NCI-H2081 (cell line): ENCODE results near the gene PTPN1.
"Not testable (repeated sequence)": the region's sequence is repeated elsewhere in the genome, so short reads cannot be mapped to it uniquely, and the experiment has no call there.

Experiments
- DNase-seq, 2 experiments: peaks; one replicate each; lab custom pipeline; 2025; lab: John Stamatoyannopoulos, UW

The PTPN1 gene

DNA sequence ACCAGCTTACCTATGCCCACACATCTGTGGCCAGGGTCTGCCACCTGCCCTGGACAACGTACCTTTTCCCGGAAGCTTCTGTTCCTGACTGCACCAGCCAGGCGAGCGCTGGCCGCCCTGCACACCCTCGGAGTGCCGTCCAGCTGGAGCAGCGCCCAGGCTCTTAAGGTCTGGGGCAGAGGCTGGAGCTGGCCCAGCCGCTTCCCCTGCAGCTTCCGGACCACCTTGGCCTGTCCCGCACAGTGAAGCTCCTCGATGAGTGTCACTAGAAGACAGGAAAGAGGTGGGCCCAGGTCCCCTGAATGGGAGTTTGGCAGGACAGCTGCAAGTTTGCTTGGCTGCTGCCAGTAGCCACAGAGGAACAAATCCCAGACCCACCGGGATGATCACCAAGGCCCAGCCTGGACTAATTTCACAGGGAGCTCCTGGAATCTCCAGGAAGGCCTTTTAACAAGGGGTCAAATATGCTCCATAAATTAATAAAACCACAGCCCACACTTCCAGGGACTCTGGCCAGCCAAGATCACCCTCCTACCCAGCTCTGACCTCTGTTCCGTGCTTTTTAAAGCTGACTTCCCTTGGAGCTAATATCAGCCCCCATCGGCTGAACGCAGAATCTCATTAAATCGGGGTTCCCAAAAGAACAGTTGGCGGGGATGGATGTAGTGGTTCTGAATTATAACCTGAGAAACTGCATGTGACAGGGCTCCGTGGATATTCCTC lies 82.3 kb downstream of the PTPN1 start:
- no peak for DNase-seq

DNA sequence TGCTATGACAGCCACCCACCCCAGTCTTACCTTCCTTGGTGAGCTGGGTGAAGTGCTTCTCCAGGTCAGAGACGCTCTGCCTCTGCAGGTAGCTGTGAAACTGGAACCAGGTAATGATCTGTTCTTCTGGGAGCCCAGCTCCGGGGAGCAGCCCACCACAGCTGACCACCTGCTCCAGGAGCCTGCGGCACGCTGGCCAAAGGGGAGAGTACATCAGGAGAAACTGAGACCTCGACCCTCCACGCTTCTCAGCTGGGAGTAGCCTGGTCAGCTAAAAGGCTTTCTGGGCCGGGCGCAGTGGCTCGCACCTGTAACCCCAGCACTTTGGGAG lies 82.8 kb downstream of the PTPN1 start:
- no peak for DNase-seq

DNA sequence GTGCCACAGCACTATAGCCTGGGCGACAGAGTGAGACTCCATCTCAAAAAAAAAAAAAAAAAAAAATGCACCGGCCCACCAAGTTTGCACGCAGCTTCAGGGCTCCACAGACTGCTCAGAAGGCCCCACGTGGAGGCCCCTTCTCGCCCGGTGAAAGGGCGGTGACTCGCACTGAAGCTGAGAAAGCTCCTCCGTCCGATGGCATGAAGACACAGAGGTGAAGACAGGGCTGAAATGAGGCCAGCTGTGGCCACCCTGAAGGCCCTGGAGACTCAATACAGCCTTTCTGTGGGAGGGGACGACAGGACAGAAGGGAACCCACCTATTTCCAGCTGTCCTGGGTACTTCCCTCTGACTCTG lies 84.0 kb downstream of the PTPN1 start:
- DNase-seq: no peak

DNA sequence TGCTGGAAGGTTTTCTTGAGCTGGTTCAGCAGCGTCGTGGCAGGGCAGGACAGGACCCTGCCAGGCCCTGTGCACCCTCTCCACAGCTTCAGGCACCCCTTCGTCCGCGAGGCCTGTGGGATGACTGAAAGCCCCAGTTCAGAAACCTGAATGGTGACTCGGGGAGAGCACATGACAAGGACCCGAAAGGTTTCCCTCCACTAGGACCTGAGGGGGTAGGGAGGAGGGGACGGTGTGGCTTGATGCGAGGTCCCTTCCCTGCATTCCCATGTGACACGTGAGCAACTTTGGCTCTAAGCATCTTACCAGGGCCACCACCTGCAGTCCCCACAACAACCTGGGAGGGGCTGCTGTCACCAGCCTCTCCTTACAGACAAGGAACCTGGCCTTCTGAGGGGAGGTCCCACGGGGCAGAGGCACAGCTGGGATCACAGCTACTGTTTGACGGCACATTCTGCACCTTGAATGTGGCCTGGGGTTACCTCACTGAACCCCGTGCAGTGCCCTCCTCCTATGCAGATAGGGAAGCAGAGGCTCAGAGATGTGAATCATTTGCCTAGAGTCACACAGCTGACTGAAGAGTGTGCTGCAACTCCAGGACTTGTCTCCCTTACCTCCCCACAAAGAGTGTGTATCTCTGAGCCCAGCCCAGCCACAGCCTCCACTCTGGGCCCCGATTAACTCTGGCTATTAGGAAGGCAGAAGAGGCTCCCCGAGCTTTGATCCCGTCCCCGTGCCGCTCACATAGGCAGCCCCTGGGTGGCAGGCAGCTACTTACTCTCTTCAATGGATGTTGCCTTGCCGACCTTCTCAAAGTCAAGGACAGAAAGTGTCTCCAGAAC lies 84.6 kb downstream of the PTPN1 start:
- no peak for DNase-seq

DNA sequence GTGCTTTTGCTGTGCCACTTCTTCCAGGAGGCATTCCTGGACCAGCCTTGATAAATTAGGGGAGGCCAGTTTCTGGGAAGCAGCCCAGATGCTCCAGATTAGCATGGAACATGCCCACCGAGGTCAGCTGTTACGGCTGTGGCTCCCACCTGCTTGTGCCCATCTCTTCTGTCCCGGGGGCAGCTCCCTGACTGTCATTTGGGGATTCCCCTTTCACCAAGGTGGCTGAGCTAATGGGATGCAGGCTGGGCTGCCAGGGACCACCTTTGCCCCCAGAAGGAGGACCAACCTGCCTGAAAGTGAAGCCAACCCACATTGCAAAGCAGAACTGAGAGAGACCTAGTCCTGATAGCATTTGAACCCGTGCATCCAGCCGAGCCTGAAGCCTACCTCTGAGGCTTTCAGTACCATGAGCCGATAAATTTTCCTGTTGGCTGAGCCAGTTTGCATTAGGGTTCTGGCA lies 85.3 kb downstream of the PTPN1 start:
- DNase-seq: no peak

DNA sequence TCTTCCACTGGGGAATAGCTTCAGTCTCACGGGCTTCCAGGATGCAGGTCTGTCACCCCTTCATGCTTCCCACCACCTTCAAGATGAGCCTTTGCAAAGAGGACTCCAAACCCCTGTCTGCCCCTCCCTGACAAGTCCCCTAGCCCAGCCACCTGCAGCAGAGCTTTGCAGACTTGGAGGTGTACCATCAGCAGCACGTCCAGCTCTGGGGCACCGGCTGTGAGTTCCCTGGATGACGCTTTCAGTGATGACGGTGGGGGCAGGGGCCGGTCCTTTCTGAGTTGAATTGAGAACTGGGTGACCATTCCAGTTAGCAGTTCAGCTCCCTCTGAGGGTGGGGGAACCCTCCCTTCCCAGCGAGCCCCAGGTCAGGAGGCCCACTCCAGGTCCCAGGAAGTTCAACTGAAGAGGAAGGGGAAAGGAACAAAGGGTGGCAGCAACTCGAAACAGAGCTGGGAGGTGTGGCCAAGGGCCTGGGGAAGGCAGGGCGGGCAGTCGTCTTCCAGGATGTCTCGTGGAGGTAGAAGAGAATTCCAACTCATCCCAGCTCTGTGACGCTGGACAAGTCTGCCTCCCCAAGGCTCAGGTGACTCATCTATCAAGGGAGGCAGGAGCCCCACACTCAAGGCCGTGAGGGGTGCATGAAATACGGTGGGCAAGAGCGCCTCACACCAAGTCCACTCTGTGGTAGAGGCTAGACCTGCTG lies 86.0 kb downstream of the PTPN1 start:
- no peak for DNase-seq

DNA sequence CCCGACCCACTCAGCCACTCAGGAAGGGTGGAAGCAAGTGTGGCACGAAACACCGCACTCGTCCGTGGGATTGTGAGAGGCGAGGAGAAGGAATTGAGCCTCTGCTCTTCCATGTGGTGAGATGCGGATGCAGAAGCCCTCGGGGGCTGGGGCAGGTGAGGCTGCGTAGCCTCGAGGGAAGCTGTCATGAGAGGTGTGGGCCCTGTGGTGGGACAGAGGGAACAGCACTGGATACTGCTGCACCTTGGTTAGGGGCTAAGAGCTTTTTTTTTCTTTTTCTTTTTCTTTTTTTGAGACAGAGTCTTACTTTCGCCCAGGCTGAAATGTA lies 86.5 kb downstream of the PTPN1 start:
- no peak for DNase-seq

DNA sequence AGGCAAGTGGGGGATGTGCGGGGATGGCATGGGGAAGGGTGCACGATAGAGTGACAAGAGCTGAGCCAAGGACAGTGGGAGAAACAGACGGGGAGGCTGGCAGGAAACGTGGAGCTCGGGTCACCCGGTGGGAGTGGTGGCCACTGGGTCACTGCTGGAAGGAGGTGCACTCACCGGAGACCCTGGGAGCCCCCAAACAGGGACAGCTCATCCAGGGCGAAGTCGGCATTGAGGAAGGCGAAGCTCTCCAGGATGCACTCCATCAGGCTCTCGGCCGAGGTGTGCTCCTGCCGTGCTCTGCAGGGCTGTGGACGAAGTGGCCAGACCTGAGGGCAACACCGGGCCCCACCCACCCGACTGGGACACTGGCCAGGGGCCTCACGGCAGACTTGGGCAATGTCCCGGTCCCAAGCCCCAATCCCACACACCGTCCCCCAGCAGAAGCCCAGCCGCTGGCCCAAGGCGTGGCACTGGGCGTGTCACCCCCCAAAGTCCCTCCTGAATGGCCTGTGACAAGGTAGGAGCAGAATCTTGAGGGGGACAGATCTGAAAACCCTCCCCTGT lies 87.3 kb downstream of the PTPN1 start:
- no peak for DNase-seq

DNA sequence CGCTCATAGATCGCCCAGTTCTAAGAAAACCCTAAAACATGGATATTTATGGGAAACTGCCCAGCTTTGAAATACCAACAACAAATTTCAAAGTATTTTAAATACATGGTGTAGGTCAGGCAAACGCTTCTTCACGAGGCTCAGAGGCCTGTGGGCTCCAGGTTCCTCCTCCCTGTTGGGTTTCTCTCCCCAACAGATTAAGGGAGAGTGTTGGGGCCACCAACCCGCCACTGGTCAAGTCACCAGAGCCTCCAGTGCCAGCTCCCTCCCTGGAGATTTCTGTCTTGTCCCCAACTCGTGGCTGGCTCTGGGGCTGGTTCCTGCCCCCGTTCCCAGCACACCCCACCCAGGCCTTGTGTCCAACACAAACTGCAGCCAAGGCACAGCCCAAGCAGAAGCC lies 87.9 kb downstream of the PTPN1 start:
- DNase-seq: no peak

DNA sequence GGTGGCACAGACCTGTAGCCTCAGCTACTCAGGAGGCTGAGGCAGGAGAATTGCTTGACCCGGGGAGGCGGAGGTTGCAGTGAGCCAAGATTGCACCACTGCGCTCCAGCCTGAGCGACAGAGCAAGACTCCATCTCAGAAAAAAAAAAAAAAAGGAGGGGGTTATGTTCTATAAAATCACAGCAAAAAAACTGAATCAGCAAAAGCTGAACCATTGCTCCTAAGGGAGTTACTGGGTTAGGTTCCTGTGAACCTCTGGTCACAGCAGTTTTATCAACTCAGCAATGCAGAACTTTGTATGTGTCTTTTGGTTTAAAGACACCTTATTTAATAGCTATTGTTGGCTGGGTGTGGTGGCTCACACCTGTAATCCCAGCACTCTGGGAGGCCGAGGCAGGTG lies 88.6 kb downstream of the PTPN1 start:
- DNase-seq: not testable (repeated sequence)

DNA sequence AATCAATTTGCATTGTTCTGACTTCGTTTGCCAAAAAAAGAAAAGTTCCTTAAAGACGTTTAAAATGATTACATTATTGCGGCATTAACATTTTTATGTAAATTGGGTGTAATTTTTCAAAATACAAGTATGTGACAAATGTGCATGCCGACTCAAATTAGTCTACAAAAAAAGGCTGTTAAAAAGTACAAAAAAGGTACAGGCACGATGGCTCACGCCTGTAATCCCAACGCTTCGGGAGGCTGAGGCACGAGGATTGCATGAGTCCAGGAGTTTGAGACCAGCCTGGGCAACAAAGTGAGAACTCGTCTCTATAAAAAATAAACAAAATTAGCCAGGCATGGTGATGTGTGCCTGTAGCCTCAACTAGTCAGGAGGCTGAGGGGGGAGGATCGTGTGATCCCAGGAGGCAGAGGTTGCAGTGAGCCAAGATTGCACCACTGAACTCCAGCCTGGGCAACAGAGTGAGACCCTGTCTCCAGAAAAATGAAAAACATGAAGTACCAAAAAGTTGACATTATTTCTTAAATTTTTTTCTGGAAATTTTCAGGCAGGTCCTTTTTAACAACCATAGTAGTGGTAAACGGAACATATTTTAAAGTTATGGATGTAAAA lies 90.2 kb downstream of the PTPN1 start:
- DNase-seq: no peak

DNA sequence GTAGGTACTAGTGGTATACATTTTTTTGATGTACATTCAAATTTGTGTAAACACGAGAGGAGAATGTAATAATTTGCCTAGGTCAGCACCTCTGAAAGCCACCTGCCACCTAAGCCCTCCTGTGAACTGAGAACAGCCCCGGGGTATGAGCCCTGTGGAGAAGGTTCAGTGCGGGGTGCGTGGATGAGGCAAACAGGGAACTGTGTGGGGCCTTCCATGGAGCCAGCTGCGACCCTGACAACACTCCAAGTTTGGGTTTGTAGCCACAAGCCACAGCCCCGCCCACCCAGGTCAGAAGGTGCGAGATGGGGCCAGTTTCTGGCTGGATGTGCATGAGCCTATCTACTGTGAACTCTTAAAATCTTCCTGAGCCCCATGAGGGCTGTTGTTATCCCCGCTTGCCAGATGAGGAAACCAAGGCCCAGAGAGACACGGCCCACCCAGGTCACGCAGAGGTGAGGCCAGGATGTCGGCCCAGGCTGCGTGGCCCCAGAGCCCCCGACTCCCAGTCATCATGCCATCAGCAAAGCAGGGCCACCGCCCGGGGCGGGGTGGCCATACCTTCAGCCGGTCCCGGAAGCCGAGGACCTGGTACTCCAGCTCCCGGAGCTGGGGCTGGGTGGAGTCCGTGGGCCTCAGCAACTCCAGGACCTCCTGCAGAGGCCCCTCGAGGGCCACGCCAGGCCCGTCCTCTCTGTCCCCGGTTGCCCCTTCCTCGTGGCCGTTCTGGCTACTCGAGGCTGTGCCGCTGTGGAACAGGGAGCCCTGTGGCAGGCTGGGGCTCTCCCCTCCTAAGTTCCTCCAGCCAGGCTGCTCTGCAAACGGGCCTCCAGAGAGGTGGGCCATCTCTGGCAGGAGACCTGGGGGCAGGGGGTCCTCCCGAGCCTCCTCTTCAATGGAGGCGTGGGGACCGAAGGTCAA lies 91.6 kb downstream of the PTPN1 start:
- no peak for DNase-seq

DNA sequence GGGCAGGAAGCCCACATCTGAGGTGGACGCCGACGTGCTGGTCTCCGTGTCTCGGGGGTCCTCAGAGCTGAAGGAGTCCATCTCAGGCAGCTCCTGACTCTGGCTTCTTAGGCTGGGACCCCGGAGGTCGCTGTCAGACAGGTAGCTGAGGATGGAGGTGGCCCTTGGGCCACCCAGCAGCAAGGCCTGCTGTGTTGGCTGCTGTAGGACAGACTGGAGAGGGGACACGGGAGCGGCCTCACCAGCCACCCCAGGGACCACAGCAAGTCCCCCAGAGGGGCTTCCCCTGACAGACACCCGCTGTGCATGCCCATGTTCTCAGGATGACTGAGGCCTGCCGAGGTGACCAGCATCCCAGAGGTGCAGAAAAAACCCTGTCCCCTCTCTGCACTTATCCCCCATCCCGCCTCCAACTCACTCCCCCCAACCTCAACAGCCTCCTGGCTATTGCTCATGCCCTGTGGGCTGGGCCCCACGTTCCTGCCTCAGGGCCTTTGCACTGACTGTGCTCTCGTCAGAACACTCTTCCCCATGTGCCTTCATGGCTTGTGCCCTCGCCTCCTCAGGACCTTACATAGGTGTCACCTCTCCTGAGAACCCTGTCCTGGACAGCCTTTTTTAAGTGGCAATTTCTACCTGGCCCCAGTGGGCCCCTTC lies 92.4 kb downstream of the PTPN1 start:
- no peak for DNase-seq

DNA sequence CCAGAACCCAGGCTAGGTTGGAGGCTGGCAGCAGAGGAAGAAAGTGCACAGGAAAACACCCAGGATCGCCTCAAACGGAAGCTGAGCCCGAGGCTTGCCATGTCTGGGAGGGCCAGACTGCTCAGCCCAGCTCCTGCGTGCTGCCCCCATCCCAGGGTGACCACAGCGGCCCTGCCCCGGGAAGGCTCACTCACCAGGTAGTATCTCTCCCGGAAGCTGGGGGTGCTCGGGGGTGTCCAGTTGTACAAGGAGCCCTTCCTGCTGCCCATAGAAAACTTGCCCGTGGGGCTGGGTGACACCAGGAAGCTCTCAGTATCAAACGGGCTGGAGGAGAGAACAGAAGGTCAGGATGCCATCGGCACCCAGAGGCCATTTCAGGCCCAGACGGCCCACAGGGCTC lies 94.3 kb downstream of the PTPN1 start:
- DNase-seq: no peak

DNA sequence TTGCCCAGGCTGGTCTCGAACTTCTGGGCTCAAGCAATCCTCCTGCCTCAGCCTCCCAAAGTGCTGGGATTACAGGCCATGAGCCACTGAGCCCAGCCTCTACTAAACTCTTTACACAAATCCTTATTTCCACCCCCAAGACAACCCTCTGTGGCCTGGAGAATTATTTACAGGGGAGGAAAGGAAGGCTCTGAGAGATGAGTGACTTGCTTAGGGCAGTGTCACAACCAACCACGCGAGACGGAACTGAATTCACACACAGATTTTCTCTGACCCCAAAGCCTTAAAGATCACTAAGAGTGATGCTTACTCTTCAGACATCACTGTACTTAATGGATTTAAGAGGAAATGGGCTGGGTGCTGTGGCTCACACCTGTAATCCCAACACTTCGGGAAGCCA lies 95.0 kb downstream of the PTPN1 start:
- DNase-seq: no peak

DNA sequence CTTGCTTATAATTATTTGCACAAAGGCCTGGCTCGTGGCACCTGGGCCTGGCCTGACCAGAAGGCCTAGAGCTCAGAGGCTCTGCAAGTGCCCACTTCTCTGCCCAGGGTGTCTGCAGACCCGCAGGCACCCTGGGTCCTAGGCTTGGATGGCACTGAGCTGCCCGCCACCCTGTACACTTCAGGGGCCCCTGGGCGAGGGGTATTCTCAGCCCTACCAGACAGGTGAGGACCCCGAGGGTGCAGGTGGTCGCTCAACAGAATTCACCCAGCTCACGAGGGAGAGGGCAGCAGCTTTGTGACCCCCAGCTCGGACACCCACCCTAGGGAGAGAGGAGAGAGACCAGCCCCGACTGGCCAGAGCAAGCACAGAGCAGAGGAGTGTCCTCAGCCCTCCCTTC lies 97.3 kb downstream of the PTPN1 start:
- DNase-seq: no peak

DNA sequence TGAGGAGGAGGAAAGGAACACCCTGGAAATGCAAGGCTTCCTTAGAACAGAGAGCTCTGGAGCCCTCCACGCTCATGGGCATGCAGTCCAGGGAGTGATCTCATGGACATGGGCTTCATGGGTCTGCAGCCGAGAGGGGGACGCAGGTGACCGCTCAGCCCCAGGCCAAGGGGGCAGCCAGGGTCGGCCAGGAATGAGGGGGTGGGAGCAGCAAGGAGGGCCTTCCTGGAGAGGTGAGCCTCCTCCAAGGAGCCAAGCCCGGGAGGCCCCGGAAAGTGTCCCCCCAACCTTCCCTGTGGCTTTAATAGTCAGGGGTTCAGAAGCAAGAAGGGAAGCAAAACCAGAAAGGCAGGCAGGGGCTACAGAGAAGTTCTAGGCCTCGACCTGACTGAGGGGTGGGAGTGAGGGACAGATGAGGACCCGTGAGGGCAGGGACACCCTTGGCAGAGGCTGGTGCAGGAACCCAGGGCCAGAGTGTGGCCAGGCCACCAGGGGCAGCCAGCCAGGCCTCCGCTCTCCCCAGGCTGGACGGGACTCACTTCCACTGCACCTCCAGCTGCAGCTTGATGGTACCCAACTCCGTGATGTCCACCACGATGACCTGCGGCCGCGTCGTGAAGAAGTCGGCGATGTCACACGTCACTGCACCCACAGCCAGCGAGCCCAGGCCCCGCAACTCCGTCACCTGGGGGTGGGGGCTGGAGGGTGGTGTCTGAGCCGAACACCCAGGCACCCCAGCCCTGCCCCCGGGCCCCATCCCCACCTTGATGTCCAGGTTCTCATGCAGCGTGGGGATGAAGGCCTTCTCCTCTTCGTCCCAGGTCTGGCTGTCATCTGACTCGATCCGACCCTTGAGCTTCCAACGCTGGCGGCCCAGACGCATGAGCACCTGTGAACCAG lies 97.9 kb downstream of the PTPN1 start:
- no peak for DNase-seq

DNA sequence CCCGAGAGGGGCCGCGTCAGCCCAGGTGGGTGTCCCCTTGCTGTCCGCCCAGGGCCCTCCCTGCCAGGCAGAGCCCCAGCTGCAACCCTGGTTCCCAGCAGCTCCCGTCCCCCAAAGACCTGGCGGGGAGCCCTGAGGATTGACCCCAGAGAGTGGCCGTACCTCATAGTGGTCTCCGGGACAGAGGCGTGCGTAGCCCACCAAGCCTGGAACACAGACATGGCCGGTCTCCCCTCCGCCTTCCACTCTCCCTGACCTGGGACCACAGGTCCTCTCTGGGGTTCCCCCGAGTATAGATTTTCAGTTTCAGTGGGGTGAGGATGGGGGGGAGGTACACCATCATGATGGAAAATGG lies 98.5 kb downstream of the PTPN1 start:
- no peak for DNase-seq

DNA sequence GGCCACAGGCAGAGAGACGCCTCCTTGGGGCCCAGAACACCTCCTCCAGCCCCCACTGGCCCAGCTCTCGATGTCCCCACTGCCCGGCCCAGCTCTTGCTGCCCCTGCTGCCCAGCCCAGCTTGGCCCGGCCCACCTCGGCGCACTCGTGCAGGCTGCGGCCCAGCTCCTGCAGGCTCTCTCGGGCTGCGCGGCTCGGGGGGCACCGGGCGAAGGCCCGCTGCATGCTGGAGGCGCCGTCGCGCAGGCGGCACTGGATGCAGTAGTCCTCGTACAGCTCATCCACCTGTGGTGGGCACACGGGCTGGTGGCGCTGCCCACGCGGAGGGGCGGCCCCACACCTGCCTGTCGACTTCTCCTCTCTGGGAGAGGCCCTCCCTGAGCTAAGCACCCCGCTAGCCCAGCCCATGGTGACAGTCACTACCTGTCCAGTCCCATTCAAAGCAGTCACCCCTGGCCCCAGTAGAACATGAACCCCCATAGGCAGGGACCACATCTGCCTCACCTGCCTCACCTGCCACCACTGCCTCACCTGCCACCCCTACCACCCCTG lies 99.3 kb downstream of the PTPN1 start:
- no peak for DNase-seq
